ENCODE data around the gene TOX2. TPM values are rescaled to one million over a fixed set of nuclear protein-coding genes. Genes with fewer than 3 reads are reported as not detected.

Gene TOX2
- total RNA-seq, 1 experiment from 2014 or later = 85.4 TPM

GRCh38 chr20:43955062-43955749 lies 40.6 kb downstream of the TOX2 start:
- Histone ChIP-seq H3K9me3 (ENCODE audit: control insufficient read depth, insufficient read depth, low read depth, low read length) (no peaks in the 10 kb centered on the region), H3K4me1 (ENCODE audit: control insufficient read depth, insufficient read depth, low read length) (peaks cover 77% of the 10 kb centered on the region), H3K4me3 (ENCODE audit: low read depth in 2 of 2, low read length in 2 of 2) (peak overlapping the region in 1 of 2 experiments; percentile 22; a peak in 1 of 4 replicates), H3K36me3 (ENCODE audit: control insufficient read depth, insufficient read depth, low read length) (no peaks in the 10 kb centered on the region), H3K27ac (ENCODE audit: low read length) (peak overlapping the region; percentile 91), H3K27me3 (ENCODE audit: control insufficient read depth, insufficient read depth, low read length) (no peaks in the 10 kb centered on the region)
- TF ChIP-seq TCF7L2 (IDR thresholded peaks at IDR 0.05; ENCODE audit: low read depth, low read length) (peak; percentile 89), POLR2AphosphoS5 (IDR thresholded peaks at IDR 0.05; ENCODE audit: low read depth, low read length) (peak; percentile 60)
- TF ChIP-seq, protein P1, sequence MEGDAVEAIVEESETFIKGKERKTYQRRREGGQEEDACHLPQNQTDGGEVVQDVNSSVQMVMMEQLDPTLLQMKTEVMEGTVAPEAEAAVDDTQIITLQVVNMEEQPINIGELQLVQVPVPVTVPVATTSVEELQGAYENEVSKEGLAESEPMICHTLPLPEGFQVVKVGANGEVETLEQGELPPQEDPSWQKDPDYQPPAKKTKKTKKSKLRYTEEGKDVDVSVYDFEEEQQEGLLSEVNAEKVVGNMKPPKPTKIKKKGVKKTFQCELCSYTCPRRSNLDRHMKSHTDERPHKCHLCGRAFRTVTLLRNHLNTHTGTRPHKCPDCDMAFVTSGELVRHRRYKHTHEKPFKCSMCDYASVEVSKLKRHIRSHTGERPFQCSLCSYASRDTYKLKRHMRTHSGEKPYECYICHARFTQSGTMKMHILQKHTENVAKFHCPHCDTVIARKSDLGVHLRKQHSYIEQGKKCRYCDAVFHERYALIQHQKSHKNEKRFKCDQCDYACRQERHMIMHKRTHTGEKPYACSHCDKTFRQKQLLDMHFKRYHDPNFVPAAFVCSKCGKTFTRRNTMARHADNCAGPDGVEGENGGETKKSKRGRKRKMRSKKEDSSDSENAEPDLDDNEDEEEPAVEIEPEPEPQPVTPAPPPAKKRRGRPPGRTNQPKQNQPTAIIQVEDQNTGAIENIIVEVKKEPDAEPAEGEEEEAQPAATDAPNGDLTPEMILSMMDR (IDR thresholded peaks at IDR 0.05) = no peak
- ATAC-seq = peak; percentile 91
- ChIA-PET CTCF (no interaction called here), POLR2A (interaction anchor here (0.5 kb wide), 1 partner anchor 41 kb away, joined by 5 read pairs; no protein-coding TSS in a partner anchor)
- intact Hi-C loops (cut with micrococcal nuclease; ENCODE audit: unreplicated experiment) (no loop called here), in situ Hi-C loops (cut with HindIII; ENCODE audit: low pct_unique_long_range_greater_than_20kb, low sequenced_read_pairs) (no loop called here)
- no TSS peak for BruUV-seq (replicated peaks)
- peak; percentile 94 for DNase-seq (ENCODE audit: low read depth, low spot score)

GRCh38 chr20:43955750-43956191 lies 41.1 kb downstream of the TOX2 start:
- peak overlapping the region; percentile 91 for H3K27ac ChIP-seq (ENCODE audit: low read length)

More at GRCh38 chr20:43955750-43956191, 41.1 kb downstream of the TOX2 start:
- Histone ChIP-seq H3K4me3 (ENCODE audit: low read depth in 2 of 2, low read length in 2 of 2) (no peak overlapping the region), H3K9me3 (ENCODE audit: control insufficient read depth, insufficient read depth, low read depth, low read length) (no peaks in the 10 kb centered on the region), H3K4me1 (ENCODE audit: control insufficient read depth, insufficient read depth, low read length) (peaks cover 79% of the 10 kb centered on the region), H3K27me3 (ENCODE audit: control insufficient read depth, insufficient read depth, low read length) (no peaks in the 10 kb centered on the region), H3K36me3 (ENCODE audit: control insufficient read depth, insufficient read depth, low read length) (no peaks in the 10 kb centered on the region)
- DNase-seq (ENCODE audit: low read depth, low spot score) = no peak
- in situ Hi-C loops (cut with HindIII; ENCODE audit: low pct_unique_long_range_greater_than_20kb, low sequenced_read_pairs) (no loop called here), intact Hi-C loops (cut with micrococcal nuclease; ENCODE audit: unreplicated experiment) (no loop called here)
- ChIA-PET POLR2A (no interaction called here), CTCF (interaction anchor here (0.7 kb wide), 1 partner anchor 8 kb away, joined by 3 read pairs; no protein-coding TSS in a partner anchor)
- no peak for TF ChIP-seq TCF7L2 (IDR thresholded peaks at IDR 0.05; ENCODE audit: low read depth, low read length)
- TF ChIP-seq, protein P2, sequence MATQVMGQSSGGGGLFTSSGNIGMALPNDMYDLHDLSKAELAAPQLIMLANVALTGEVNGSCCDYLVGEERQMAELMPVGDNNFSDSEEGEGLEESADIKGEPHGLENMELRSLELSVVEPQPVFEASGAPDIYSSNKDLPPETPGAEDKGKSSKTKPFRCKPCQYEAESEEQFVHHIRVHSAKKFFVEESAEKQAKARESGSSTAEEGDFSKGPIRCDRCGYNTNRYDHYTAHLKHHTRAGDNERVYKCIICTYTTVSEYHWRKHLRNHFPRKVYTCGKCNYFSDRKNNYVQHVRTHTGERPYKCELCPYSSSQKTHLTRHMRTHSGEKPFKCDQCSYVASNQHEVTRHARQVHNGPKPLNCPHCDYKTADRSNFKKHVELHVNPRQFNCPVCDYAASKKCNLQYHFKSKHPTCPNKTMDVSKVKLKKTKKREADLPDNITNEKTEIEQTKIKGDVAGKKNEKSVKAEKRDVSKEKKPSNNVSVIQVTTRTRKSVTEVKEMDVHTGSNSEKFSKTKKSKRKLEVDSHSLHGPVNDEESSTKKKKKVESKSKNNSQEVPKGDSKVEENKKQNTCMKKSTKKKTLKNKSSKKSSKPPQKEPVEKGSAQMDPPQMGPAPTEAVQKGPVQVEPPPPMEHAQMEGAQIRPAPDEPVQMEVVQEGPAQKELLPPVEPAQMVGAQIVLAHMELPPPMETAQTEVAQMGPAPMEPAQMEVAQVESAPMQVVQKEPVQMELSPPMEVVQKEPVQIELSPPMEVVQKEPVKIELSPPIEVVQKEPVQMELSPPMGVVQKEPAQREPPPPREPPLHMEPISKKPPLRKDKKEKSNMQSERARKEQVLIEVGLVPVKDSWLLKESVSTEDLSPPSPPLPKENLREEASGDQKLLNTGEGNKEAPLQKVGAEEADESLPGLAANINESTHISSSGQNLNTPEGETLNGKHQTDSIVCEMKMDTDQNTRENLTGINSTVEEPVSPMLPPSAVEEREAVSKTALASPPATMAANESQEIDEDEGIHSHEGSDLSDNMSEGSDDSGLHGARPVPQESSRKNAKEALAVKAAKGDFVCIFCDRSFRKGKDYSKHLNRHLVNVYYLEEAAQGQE (IDR thresholded peaks at IDR 0.05; ENCODE audit: insufficient read depth in 1 of 2, low read depth in 2 of 2, low read length in 1 of 2) = no peak
- no peak for TF ChIP-seq SIN3A (IDR thresholded peaks at IDR 0.05; ENCODE audit: borderline replicate concordance, insufficient read depth, low read depth, low read length)
- TF ChIP-seq, protein P1 (IDR thresholded peaks at IDR 0.05) = no peak
- TF ChIP-seq POLR2AphosphoS5 (IDR thresholded peaks at IDR 0.05; ENCODE audit: low read depth, low read length) = no peak
- ATAC-seq = peak; percentile 61
- BruUV-seq (replicated peaks) = no TSS peak

Measured in Panc1 (cell line).